LNCaP clone FGC (cell line): ENCODE data around the gene GGNBP2.

Experiments used
- DNase-seq: peaks from one replicate; pipeline ENCODE4 v3.0.0-alpha.2; 2011; ENCODE audit warnings: low read depth
- H3K4me3 ChIP-seq: 2 replicates; pipeline ENCODE4 v1.5.1; 2011; ENCODE audit warnings: mild to moderate bottlenecking, low read depth, low read length, control low read depth
- TF ChIP-seq, protein P1 (sequence below): IDR thresholded peaks from 2 replicates; pipeline ENCODE4 v1.5.1; 2012; ENCODE audit warnings: mild to moderate bottlenecking; ENCODE audit not compliant: control insufficient read depth, insufficient read depth; ENCODE audit errors: extremely low read depth

The GGNBP2 gene

DNA sequence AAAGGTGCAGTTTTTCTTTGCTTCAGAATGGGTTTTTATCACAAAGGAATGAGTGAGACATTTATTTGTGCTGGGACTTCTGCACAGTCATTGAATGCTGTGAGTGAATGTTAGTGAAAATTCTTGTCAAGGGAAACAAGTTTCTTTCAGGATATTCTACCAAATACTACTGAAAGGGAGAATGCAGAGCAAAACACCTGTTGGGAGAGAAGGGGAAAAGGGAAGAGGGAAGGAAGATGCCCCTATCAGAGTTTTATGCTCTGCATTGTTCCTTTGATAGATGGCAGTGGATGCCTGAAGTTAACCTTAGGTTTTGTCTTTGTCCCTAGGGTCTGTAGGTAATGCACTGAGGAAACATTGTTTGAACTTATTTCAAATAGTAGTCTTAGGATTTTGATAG is 3.1 kb downstream of the GGNBP2 start:
- H3K4me3 ChIP-seq: no peak overlapping the region; the same call in 1 of the 2 replicates
- DNase-seq: no peak
- TF ChIP-seq, protein P1, sequence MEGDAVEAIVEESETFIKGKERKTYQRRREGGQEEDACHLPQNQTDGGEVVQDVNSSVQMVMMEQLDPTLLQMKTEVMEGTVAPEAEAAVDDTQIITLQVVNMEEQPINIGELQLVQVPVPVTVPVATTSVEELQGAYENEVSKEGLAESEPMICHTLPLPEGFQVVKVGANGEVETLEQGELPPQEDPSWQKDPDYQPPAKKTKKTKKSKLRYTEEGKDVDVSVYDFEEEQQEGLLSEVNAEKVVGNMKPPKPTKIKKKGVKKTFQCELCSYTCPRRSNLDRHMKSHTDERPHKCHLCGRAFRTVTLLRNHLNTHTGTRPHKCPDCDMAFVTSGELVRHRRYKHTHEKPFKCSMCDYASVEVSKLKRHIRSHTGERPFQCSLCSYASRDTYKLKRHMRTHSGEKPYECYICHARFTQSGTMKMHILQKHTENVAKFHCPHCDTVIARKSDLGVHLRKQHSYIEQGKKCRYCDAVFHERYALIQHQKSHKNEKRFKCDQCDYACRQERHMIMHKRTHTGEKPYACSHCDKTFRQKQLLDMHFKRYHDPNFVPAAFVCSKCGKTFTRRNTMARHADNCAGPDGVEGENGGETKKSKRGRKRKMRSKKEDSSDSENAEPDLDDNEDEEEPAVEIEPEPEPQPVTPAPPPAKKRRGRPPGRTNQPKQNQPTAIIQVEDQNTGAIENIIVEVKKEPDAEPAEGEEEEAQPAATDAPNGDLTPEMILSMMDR: no peak

DNA sequence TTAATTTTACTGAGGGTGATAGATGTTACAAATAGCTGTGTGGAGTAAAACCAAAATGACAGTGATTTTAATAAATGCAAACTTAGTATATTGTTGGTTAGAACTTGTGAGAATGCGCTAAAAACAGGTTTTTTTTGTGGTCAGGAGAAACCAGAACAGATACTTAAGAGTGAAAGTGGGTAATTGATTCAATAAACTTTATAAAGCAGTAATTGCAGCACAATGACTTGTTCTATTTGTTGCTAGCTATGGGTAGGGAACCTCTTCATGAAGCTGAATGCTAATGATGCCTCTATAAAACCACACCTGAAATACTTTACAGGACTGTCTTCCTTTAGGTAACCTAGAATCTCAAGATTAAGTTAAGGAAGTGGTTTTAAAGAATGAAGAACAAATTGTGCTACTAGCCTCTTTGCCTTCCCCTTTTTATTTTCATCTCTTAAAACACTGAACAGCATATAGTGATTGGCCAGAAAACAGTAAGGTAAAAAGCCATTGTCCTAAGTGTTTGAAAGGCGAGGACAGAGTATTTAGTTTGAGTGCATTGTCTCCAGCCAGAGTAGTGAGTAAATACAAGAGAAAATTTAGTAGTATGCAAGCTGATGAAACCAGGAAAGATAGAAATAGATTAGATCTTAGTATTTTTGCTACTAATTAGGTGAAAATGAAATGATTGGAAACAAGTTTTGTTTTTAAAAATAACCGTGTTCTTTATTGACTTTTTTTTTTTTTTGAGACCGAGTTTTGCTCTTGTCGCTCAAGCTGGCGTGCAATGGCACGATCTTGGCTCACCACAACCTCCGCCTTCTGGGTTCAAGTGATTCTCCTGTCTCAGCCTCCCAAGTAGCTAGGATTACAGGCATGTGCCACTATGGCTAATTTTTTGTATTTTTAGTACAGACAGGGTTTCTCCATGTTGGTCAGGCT is 6.0 kb downstream of the GGNBP2 start:
- TF ChIP-seq, protein P1: no peak
- no peak for DNase-seq
- no peak overlapping the region for H3K4me3 ChIP-seq

DNA sequence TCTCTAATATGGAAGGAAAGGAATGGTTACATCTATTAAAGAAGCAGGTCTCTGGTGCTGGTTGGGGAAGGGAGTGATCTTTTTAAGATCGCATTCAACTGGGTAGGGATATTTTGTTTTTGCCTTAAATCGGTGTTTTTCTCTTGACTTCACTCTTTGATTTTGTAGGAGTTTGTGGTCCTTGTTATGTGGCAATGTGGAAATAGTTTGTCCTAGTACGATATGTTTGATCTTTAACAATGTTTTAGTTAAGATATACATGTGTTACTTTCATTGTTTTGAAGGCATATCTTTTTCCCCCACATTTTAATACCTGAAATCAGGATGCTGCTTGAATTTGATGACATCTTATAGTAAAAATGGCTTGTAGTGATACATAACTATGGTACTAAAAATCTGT is 8.7 kb downstream of the GGNBP2 start:
- no peak overlapping the region for H3K4me3 ChIP-seq
- TF ChIP-seq, protein P1: no peak

DNA sequence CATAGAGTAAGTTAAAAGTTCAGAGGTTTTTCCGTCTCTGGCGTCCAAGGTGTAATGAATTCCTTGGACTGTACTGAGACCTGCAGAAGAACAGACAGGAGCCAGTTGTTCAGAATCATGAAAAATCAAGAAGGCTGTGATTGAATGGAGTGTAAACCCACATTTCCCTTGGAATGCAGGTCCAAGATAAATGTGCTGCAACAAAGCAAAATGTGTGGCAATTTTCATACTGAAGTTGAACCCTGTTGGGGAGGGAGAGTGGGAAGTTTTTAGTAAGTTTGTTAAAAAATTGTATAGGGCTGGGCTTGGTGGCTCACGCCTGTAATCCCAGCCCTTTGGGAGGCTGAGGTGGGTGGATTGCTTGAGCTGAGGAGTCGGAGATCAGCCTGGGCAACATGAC is 21.4 kb downstream of the GGNBP2 start:
- no peak for DNase-seq
- no peak overlapping the region for H3K4me3 ChIP-seq
- TF ChIP-seq, protein P1: no peak

More for the DNA sequence above, 8.7 kb downstream of the GGNBP2 start:
- DNase-seq: no peak

DNA sequence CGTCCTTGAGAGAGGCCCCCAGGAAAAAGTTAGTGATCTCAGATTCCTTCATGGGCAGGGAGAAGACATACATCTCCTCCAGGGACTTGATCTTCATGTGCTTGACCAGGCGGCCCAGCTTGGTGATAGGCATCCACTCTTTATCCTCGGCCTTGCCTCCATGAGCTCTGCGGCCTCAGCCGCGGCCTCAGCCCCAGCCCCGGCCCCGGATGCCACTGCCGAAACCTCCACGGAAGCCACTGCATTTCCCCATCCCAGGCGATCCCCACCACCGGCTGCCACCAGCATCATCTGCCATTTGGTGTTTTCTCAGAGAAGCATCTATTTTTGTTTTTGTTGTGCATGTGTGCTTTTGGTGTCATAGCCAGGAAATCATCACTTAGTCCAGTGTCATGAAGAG is 30.3 kb downstream of the GGNBP2 start:
- TF ChIP-seq, protein P1: no peak
- no peak for DNase-seq
- no peak overlapping the region for H3K4me3 ChIP-seq

DNA sequence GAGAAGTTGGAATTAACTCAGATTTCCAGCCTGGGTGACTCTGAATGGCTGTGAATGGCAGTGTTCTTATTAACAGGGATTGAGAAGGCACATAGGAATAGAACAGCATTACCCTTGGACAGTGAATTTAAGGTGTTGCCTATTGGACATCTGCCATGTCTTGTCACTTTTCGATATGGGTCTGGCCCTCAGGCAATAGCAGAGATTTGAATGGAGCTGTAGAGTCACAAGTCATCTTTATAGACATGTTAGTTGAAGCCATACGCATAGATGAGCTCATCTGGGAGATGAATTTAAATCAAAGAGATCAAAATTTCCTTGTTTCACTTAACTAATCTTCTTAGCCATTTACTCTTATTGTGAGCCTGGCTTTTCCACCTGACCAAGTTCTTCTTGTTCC is 32.1 kb downstream of the GGNBP2 start:
- no peak for DNase-seq
- TF ChIP-seq, protein P1: no peak
- H3K4me3 ChIP-seq: no peak overlapping the region

DNA sequence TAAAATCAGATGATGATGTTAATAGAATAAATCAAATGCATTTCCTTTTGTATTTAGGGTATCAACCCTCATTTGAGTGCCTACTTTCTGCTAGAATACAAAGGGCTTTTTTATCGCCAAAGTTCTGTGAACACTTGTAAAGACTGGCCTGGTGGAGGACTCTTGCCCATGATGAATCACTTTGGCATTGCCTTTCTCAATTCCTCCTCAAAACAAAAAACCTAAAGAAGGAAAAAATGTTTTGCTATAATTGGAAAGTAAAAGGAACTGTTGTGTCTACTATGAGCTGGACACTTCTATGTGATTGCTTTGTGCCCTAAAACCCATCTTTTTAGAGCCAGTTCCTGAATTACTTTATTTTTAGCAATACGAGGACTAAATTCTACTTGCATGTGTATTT is 34.0 kb downstream of the GGNBP2 start:
- no peak overlapping the region for H3K4me3 ChIP-seq
- TF ChIP-seq, protein P1: no peak
- no peak for DNase-seq
